Inferior parietal cortex (tissue), 1 donor: ENCODE measurements around the gene STK31.
"Not testable (repeated sequence)": the region's sequence is repeated elsewhere in the genome, so short reads cannot be mapped to it uniquely, and the experiment has no call there.

Experiments used
- DNase-seq: peaks from one replicate; pipeline ENCODE4 v3.0.0-alpha.2; 2016; ENCODE audit errors: extremely low spot score

STK31 gene

DNA sequence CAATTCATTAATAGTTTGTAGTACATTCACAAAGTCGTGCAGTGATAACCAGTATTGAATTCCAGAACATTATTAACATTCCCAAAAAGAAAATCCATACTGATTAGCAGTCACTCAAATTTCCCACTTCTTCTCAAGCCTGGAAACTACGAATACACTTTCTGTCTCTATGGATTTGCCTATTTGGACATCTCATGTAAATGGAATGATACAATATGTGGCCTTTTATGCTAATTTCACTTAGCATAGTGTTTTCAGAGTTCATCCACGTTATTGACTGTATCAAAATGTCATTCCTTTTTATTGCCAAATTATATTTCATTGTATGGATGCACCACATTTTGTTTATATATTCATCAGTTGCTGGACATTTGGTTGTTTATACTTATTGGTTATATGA, 78.8 kb downstream of the STK31 start:
- no peak for DNase-seq

DNA sequence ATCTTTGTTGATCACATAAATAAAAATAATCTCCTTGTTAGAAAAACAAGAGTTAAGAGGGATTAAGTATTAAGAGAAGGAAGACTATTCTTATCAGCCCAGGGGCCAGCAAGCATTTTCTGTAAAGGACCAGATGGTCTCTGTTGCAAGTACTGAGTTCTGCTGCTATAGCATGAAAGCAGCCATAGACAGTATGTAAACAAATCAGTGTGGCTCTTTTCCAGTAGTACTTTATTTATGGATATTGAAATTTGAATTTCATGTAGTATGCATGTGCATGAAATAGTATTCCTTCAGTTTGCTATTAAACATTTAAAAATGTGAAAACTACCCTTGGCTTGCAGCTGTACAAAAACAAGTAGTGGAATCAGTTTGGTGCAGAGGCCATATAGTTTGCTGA, 81.7 kb downstream of the STK31 start:
- DNase-seq, result no peak

DNA sequence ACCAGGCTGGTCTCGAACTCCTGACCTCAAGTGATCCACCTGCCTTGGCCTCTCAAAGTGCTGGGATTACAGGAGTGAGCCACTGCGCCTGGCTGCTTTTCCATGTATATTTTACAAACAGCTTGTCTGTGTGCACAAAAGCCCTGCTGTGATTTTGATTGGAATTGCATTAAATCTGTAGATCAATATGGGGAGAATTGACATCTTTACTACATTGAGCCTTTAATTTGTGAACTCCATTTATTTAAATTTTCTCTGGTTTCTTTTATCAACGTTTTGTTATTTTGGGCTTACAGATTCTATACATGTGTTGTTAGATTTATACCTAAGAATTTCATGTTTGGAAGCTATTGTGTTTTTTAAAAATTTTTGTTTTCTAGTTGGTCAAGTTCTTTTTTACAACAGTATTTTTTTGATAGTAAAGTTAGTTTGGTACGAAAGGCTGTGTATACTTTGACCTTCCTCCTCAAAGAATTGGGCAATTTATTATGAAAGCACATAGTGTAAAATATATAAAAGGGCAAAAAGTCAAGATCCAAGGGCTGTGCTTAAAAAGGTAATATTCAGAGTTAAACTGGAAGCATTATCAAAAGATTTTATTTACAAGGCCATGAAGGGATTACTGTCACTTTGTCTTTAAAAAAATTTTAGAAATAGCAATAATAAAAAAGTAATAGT, 92.8 kb downstream of the STK31 start:
- no peak for DNase-seq

DNA sequence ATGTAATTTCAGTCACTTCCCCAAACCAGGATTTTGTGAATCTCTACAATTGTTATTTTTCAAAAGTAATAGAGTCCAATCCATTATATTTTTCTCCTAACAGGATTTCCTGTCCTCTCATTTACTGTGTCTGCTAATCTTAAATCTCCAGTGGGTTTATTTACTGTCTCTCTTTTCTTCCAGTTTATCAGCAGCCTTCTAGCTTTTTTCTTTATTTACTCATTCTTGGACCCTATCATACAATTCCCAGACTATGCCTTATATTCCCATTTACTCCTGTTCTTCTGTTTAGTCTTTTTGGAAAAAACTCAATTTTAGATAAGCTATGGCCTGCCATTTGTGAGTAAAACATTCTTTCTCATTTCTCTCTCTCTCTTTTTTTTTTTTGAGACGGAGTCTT, 94.7 kb downstream of the STK31 start:
- DNase-seq, result no peak

DNA sequence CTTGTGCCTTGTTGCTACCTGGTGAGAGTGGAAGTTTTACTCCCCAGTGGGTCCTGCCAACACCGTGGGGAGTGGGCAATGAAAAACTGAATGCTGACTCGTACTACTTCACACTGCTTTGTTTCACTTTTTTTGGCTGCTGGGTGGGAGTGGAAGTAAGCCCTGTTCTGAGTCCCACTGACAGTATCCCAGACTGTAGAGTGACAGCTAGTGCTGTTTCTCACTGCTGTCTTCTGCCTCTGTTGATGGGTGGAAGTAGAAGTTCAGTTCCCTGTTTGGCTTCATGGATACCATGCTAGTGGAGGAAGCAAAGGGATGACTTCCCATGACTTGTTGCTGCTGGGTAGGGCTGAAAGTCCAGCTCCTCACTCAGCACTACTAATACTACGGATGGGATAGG, 98.4 kb downstream of the STK31 start:
- no peak for DNase-seq

DNA sequence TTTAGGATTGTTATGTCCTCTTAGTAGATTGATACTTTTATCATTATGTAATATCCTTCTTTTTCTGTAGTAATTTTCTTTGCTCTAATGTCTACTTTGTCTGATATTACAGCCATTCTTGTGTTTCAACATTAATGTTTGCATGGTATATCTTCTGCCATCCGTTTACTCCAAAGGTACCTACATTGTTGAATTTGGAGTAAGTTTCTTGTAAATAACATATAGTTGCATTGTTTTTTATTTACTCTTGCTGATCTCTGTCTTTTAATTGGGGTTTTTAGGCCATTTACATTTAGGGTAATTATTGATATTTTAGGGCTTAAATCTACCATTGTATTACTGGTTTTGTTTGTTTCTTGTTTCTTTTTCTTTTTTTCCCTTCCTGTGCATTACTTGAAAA, 100.1 kb downstream of the STK31 start:
- DNase-seq, result no peak

DNA sequence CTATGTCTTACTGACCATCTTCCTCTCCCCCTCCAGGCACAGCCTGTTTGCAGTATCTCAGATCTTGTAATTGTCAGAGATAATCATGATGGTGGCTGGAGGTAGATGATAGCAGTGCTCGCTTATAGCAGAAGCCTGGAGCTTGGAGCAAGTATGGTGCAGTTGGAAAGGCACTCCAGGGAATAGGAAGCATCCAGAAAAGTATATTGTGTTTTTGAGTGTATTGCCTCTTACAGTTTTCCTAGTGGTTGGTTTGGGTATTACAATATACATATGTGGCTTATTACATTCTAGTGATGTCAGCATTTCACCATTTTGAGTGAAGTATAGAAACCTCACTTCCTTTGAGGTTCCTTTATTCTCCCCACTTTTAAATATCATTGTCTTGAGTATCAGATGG, 101.5 kb downstream of the STK31 start:
- no peak for DNase-seq

- not testable (repeated sequence) for DNase-seq
Observed at GRCh38 chr7:23828125-23828524, 118.1 kb downstream of the STK31 start.

DNA sequence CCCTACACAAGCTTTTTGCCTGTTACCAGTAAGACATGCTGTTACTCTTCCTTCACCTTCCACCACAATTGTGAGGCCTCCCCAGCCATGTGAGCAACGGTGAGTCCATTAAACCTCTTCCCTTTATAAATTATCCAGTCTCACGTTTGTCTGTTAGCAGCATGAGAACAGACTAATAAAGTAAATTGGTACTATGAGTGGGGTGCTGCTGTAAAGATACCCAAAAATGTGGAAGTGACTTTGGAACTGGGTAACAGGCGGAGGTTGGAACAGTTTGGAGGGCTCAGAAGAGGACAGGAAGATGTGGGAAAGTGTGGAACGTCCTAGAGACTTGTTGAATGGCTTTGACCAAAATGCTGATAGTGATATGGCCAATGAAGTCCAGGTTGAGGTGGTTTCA, 122.7 kb downstream of the STK31 start:
- DNase-seq, result not testable (repeated sequence)

DNA sequence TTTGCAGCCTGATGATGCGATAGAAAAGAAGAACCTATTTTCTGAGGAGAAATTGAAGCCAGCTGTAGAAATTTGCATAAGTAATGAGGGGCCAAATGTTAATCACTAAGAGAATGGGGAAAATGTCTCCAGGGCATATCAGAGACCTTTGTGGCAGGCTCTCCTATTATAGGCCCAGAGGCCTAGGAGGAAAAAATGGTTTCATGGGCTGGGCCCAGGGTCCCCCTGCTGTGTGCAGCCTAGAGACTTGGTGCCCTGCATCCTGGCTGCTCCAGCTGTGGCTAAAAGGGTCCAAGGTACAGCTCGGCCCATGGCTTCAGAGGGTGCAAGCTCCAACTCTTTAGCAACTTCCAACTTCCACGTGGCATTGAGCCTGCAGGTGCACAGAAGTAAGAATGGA, 123.4 kb downstream of the STK31 start:
- DNase-seq, result no peak

GRCh38 chr7:23844837-23845236, 134.8 kb downstream of the STK31 start:
- DNase-seq, result not testable (repeated sequence)

GRCh38 chr7:23852135-23852534, 142.1 kb downstream of the STK31 start:
- DNase-seq, result no peak

DNA sequence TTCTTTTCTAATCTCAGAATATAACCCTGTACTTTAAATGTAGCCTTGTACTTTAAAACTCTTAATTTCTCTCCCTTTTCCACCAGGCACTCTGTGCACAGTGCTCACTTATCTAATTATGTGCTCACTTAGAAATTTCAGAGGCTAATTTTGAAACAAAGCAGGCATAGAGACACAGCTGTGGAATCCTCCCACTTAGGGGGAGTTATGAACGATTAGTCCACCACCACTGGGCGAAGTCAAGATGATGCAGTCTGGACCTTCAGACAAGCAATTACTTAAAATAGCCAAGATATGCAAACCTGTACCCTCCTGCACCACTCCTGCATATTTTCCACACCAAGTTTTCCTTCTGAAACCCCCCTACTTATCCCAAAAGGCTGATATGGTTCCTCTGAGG, 143.0 kb downstream of the STK31 start:
- DNase-seq, result no peak

DNA sequence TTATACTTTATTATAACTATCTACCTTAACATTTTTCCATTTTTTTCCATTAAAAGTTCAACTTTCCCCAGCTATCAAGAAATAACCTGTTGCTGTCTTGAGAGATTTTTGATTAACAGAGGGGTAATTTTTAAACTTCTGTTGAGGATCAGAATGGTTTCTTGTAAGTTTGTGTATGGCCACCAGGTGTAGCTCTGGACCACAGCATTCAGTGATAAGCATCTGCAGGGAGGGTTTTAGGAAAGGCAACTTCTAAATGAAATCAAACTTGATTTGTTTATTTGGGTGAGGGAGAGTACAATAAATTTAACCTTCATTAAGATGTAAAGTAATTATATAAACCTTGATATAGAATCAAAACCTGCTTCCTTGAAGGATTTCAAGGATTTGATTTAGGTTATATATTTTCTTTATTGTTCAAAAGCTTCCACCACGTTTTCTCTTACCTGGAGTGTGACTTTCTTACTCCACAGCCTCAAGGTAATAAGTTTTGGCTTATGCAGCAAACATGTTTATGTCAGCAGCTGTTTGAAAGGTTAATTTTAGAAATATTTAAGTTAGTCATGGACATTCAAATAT, 153.3 kb downstream of the STK31 start:
- DNase-seq, result peak; percentile 33

DNA sequence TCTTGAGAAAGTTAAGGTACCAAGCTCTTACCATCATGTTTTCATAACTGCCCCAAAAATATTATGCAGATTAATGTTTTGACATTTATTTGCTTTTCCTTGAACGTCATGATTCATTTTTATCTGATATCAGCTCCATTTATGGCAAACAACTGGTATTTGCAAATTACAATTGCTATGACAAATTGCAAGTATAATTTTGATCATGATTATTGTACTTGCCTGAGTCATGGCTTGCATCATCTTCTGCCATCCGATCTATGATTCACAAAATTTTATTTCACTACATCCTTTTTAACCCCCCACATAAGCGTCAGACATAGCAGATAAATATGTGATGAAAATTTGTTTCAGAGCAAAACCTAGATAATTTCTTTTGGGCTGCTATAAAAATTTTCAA, 155.0 kb downstream of the STK31 start:
- no peak for DNase-seq

- no peak for DNase-seq
Observed at GRCh38 chr7:23873306-23873705, 163.3 kb downstream of the STK31 start.

DNA sequence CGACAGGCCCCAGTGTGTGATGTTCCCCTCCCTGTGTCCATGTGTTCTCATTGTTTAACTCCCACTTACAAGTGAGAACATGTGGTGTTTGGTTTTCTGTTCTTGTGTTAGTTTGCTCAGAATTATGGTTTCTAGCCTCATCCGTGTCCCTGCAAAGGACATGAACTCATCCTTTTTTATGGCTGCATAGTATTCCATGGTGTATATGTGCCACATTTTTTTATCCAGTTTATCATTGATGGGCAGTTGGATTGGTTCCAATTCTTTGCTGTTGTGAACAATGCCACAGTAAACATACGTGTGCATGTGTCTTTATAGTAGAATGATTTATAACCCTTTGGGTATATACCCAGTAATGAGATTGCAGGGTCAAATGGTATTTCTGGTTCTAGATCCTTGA, 166.5 kb downstream of the STK31 start:
- not testable (repeated sequence) for DNase-seq
